ENCODE results near the gene GRIK1.
"Not testable (repeated sequence)": the region's sequence is repeated elsewhere in the genome, so short reads cannot be mapped to it uniquely, and the experiment has no call there.

The GRIK1 gene

DNA sequence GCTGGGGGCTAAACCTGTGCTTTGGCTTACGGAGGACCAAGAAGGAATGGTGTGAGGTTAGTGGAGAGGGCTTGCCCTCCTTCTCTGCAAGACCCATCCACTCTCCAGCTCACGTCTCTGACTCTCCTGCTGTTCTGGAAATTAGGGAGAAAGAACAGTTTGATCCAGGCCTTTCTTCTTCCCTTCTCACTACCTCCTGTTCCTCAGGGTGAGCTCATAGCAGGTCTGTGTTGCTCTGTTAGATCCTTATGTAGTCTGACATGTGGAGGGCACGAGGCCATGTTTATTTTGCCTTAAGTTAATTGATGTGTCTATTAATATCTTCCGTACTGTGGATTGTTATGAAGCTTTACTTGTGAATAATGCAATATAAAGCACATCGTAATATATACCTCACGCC lies 315.0 kb downstream of the GRIK1 start:
- no peak for DNase-seq (ENCODE audit: extremely low read depth in 1 of 2, low read depth in 1 of 2)

DNA sequence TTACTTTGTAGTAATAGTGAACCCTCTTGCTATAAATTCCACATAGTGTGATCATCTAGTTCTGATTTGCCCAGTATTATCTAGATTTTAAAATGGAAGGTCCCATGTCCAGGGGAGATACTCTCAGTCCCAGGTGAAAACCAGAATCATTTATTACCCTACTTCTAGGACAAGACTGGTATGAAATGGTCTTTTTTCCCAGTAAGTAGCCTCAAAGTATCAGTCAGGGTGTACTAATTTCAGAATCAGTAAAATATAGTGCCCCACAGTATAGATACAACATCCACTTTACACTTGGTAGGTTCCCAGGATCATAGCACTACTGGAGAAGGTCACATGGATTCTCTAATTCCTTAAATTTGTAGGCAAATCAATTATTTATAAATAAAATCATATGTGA lies 318.3 kb downstream of the GRIK1 start:
- DNase-seq (ENCODE audit: extremely low read depth in 1 of 2, low read depth in 1 of 2) = no peak

DNA sequence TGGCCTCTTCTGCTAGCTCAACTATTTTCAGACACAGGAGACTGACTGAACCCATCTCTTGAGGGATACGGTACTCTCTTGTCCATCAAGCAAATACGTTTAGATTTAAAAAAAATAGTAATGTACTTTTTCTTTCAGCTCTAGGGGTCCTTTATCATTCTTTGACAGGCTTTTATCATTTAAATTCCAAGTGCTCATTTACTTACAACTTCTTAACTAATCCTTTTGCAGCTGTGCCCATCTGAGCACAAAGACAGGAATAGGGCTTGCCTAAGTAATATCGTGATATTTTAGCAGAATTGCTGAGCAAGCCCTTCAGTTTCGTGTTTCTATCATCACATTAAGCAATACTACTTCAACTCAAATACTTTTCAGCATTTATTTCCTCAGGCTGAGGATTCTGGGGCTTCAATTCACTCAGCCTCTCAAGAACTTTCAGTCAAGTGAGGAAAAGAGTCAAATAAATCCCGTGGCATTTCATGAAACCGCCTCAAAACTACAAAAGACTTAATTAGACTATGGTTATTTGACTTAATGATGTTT lies 323.5 kb downstream of the GRIK1 start:
- DNase-seq (ENCODE audit: extremely low read depth in 1 of 2, low read depth in 1 of 2) = no peak

DNA sequence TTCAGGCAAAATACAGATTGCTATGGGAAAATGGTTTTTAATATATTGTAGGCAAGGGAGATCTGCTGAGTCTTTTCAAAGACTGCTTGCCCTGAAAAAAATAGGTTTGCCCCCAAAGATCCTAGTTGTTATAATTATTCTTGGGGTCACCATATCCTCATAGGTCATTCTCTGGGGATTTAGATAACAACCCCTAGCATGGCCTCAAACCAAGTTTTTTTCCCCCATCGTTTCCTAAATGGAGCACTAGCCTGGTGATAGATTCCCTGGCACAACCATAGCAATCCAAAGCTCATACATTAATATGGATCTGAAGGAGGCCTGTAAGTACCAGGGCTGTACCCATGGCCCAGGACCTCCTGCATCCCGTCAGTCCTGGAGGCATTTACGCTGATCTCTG lies 325.9 kb downstream of the GRIK1 start:
- DNase-seq (ENCODE audit: extremely low read depth in 1 of 2, low read depth in 1 of 2) = no peak

DNA sequence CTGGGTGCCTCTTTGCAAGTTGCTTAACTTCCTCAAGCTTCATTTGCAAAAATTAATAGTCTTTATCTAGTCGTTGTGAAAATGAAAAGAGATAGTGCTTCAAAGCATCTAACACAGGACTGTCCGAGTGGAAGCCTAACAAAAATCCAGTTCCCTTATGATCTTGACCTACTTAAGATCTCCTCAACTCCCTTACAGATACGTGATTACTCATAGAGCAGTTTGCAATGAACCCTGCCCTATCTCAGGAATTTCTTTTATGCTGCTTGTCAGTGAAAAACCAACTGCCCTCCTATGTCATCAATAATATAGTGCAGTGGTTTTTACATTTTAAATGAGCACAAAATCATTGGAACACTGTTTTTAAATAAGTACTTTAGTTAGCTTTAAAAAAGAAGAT lies 326.8 kb downstream of the GRIK1 start:
- no peak for DNase-seq (ENCODE audit: extremely low read depth in 1 of 2, low read depth in 1 of 2)

DNA sequence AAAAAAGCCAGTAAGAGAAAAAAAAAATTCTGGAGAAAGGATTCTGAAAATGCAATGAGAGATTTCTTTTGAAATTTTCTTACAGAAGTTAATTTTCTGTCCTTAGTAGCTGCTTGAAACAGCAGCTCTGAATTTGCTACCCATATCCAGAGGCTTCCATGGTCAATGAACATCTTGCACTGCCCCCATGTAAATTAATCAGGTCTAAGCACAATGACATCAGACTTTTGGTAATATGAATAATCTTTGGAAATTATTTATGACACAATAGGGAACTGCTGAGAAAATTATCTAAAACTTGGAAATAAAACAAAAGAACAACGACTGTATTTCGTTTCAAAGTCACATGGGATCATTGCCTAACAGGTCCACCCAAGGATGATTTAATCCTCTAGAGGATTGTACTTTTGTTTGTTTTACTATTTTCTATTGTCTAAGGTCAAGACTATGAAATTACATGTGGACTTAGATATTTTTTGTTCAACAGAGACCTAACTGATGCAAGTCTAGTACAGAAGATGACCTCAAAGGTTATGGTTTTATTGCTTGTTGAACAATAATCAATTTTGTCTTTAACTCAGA lies 328.9 kb downstream of the GRIK1 start:
- DNase-seq (ENCODE audit: extremely low read depth in 1 of 2, low read depth in 1 of 2) = no peak

DNA sequence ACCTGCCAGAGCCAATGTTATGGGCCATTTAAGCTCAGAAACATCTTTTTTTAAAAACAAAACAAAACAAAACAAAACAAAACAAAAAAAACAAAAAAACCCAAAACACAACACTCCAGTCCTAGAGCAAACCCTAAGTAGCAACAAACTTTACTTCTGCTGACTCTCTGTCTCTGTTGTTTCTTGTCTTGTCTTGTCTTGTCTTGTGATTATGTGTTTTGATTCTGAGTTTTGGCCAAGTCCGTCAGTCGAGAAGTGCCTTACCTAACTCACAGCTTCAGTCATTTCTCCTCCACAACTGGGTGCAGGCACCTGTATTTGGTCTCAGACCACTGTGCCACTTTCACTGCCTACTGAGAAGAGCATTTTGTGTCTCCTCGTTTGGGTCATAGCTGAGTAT lies 333.2 kb downstream of the GRIK1 start:
- no peak for DNase-seq (ENCODE audit: extremely low read depth in 1 of 2, low read depth in 1 of 2)

DNA sequence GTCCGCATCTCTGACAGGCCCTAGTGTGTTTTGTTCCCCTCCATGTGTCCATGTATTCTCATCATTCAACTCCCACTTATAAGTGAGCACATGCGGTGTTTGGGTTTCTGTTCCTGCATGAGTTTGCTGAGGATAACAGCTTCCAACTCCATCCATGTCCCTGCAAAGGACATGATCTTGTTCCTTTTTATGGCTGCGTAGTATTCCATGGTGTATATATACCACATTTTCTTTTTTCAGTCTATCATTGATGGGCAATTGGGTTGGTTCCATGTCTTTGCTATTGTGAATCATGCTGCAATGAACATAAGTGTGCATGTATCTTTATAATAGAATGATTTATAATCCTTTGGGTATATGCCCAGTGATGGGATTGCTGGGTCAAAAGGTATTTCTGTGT lies 334.6 kb downstream of the GRIK1 start:
- DNase-seq (ENCODE audit: extremely low read depth in 1 of 2, low read depth in 1 of 2) = not testable (repeated sequence)

DNA sequence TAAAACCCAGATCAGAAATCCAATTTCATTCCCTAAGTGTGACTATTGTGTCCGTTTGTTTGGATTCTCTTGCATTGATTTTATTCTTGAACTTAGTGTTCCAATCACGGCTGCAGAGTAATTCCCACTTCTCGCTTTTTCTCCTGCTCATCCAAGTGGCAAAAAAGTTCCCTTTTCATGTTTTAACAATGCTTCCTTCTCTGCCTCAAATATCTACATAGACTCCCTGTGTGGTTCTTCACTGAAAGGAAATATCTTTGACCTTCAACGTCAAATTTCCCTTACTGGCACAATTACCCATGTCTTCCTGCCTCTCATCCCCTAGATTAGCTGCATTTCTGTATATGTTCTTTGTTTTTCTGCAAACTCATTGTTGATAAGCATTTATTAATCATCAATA lies 335.7 kb downstream of the GRIK1 start:
- DNase-seq (ENCODE audit: extremely low read depth in 1 of 2, low read depth in 1 of 2) = no peak

DNA sequence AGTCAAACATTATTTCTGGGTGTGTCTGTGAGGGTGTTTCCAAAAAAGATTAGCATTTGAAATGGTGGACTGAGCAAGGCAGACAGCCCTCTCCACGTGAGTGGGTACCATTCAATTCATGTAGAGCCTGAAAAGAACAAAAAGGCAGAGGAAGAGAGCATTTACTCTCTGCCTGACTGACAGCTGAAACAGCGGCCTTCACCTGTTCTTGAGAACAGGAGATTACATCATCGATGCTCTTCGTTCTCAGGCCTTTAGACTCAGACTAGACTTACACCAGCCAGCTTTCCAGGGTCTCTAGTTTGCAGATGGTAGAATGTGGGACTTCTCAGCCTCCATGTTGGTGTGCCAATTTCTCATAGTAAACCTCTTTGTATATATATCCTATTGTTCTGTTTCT lies 338.7 kb downstream of the GRIK1 start:
- DNase-seq (ENCODE audit: extremely low read depth in 1 of 2, low read depth in 1 of 2) = no peak

DNA sequence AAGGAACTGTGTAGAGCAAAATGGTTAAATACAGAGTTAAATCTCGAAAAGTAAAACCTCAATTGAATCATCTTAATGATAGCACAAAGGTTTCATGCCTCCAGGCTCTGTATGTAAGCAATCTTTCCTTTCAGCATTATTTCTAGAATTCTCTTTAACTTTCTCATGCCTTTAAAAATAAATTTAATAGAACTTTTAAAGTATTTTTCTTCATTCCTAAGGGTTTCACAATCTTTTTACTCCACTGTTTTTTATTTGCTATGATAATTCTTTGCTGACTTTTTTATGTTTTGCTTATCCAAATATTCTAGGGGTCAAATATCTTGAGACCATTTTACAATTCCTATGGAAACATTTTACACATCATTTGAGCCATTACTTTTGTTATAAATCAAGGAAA lies 353.1 kb downstream of the GRIK1 start:
- no peak for DNase-seq (ENCODE audit: extremely low read depth in 1 of 2, low read depth in 1 of 2)

DNA sequence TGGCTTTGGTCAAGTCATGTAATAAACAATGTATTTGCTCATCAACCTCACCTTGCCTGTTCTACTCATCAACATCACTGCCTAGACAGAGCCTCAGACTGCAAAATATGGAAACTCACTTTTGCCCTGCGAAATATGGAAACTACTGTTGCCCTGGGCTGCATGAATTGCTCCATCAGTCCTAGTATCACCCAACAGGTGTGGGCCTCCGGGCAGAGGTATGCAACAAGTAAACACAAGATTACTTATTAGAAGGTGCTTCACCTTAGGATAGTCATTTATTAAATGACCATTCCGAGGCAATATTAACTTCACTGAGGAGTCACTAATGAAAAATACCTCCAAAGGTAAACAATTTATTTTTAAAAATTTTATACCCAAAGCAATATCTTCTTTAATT lies 354.3 kb downstream of the GRIK1 start:
- DNase-seq (ENCODE audit: extremely low read depth in 1 of 2, low read depth in 1 of 2) = no peak

DNA sequence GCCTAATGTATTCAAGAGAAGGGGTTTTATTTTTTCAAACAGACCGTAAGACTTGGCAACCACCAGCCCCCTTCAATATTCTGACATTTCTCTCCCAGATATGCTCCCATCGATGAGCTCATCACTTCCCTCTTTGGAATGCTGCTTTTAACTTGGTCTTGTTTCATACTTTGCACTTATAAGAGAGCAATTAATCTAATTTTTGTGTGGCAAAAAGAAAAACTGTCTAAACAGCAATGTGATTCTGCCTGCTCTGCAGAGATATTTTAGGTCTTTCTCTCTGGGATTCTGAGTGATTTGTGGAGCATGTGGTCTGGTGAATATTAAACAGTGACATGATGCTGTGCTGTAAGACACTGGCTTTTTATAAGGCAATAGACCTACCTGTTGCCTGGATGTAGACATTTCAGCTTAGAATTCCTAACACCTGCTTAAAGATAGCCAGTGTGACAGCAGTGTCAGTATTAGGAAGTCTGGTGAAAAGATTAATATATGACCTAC lies 356.3 kb downstream of the GRIK1 start:
- no peak for DNase-seq (ENCODE audit: extremely low read depth in 1 of 2, low read depth in 1 of 2)

DNA sequence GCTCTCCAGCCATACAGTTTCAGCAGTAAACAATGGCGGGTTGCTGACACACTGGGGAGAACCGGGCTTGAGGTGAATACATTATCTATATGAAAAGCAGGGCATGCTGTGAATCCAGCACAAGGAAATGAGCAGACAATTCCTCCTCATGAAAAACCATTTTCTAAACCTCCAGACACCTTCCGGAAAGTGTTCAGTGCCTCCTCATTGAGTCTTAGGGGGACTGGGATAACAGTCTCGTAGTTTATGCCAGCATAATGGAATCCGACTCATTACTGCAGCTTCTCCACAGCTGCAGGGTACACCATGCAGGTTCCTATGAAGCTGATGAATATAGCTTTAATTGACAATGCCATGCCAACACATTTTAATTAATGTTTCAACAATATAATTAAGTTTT lies 356.9 kb downstream of the GRIK1 start:
- DNase-seq (ENCODE audit: extremely low read depth in 1 of 2, low read depth in 1 of 2) = no peak

DNA sequence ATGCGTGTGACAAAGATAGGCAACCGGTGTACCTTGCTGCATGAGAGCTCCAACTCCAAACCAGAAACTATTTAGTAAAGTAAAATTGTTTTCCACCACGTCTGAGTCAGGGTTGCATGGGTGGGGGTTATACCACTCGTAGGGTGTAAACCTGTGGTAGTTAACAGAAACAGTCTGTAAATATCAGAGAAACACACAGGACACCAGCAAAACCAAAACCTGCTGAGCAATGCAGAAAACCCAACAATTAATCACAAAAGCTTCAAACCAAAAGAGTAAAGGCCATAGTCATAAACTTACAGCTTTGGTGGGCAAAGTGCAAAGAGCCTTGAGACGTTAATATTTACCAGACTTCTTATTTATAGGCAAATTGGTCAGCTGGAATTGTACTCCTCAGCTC lies 358.4 kb downstream of the GRIK1 start:
- no peak for DNase-seq (ENCODE audit: extremely low read depth in 1 of 2, low read depth in 1 of 2)

DNA sequence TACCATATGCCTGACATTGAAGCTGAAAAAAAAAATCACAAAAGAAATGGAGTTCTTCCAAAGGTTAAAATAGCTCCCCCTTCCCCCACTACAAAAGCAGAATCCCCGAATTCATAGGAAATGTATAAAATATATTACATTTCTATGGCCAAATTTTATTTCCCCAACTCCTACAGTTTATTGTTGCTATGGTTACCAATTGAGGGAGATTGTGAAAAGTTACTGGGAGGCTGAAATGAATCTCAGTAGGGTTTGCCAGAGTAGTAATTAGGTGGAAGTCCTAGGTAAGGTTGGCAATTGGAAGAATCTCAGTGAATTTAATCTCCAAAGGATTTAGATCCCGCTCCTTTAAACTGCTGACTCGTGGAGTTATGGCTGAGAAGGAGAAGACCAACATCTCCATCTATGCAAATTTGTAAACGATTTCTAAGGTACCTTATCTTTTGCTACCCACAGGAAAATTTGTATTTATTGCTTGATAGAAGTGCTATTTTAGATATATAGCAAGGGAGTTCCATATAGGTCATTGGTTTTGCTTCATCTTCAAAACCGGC lies 359.0 kb downstream of the GRIK1 start:
- no peak for DNase-seq (ENCODE audit: extremely low read depth in 1 of 2, low read depth in 1 of 2)

DNA sequence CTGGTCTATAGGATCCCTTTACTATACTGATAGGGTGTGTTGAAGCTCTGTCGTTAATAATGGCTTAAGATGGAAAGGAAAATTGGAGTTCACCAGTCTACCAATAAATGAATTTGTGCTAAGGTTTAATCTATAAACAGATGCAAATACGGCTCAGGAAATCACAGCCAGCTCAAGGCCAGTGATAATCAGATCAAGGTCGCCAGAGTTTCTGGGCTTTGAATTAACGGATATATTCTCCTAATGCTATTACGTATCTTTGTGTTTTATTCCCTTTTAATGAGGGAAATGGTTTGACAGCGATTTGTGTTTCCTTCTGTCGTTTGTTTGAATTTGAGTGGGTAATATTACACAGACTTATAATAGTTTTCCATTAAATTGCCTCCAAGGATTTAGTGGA lies 361.5 kb downstream of the GRIK1 start:
- DNase-seq (ENCODE audit: extremely low read depth in 1 of 2, low read depth in 1 of 2) = no peak

DNA sequence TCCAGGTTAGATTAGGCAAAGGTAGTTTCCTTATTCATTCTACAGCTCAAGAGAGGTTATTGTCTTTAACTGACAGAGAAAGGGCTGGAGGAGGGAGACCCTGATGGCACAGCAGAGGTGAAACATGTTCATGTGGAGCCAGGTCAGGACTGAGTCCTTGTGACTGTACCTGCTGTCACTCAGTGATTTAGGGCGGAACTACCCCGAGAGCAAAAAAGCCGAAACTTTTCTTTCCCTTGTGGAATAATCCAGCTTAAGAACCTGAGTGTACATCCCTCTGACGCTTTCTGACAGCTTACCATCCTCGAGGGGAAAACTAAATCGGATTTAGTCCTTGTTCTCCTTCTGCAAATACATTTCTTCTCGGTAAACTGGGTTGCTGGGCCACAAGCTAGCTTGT lies 367.8 kb downstream of the GRIK1 start:
- DNase-seq (ENCODE audit: extremely low read depth in 1 of 2, low read depth in 1 of 2) = no peak

DNA sequence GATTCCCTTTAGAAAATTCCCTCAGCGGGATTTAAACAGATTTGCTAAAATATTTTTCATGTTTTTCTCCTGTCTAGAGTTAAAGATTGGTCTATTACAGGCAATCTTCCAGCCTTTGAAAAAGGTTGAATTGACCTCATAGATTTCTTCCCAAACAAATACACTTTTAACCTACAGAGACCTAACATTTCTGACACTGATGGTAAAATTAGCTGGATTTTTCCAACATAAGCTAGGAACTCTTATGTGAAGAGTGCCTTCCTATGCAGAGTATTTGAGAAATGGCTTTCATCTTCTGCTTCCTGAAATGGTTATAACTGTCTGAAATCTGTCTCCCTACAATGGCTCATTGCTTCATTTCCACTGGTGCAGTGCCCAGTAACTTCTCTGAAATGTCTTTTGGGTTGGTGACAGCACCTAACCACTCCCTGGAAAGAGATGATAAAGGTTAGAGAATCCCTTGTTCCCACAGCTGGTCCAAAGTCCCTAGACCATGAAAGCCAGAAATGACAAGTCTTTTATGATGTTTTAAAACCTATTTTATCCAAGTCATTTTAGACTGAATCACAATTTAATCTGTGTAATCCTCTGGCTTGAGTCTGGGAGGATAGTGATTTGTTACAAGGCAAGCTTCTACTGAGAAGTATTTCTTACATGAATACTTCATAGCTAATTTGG lies 371.6 kb downstream of the GRIK1 start:
- no peak for DNase-seq (ENCODE audit: extremely low read depth in 1 of 2, low read depth in 1 of 2)

DNA sequence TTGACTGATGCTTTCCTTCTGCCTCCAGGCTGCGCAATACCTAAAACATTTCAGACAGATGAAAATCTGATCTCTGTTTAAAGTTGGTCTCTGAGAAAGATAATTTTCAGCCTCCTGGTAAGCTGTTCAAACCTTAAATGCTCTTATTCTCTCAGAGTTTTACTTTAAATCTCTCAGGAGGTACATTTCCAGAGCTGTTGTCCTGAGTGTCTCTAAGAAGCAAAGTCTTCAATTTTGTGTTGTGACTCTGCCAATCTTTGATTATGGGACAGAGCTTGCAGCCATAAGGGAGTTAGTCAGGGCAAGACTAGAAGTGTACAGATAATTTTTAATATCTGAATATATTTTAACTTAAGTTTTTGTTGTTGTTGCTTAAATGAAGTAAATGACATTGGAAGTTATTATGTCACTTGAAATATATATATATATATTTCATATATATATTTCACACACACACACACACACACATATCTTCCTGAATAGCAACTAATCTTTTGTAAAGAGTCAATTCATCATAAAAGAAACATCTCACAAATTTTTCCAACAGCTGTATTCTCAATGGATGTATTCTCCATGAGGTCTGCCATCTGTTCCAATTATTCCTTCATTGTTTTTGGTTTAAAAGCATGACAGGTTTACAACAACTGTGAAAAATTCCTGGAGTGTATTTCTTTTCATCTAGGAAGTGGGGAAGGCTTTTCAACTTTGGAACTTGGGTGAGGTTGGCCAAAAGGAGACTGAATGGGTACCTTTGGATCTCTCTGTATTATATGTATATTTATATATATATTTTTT lies 381.7 kb downstream of the GRIK1 start:
- no peak for DNase-seq (ENCODE audit: extremely low read depth in 1 of 2, low read depth in 1 of 2)

DNA sequence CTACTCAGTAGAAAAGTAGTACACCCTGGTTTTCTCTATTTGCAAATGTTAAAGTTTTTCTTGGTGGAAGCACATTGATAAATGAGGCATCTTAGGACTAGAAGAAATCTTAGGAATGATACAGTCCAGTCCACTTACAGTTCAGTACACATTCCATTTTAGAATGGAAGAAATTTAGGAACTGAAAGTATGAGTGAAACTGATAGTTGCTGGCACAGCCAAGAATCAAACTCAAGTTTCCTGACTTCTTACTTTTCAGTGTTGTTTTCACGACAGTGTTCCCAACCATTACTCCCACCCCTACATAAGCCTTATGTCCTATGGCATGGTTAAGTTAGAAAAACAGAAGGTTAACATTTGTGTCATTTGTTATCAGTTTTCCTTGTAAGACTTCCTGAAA lies 382.6 kb downstream of the GRIK1 start:
- DNase-seq (ENCODE audit: extremely low read depth in 1 of 2, low read depth in 1 of 2) = no peak

DNA sequence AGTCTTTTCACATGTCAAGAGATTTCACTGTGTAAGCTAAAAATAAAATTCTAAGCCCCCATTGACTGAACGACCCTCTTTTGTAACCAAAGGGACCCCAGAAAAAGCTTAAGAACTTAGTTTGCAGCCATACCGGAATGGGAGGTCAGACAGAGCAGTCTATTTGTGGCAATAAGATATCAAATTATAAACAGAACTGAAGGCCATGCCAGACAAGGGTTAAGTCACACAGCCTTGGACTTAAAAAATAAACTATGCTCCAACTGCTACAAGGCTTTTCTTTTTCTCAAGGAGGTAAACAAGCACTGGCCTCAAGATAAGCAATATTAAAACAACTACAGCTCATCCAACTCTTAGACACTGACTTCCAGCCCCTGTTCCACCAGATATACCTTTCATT lies 384.2 kb downstream of the GRIK1 start:
- no peak for DNase-seq (ENCODE audit: extremely low read depth in 1 of 2, low read depth in 1 of 2)

All from activated CD8-positive, alpha-beta memory T cell treated with anti-CD3 and anti-CD28 coated beads for 1 hour (primary cell).